Brain microvascular endothelial cell (primary cell): ENCODE measurements around the gene TRABD.
A peak's percentile ranks its signal among the peaks of the same experiment; 100 is the strongest.

ENCODE experiments used
- DNase-seq: peaks from one replicate; pipeline ENCODE4 v3.0.0-alpha.2; 2020
- H3K27ac ChIP-seq: fragments of 250-450 bp; sonication (Bioruptor Pico); 2 replicates; pipeline ENCODE4 v1.5.1; 2020; ENCODE audit warnings: mild to moderate bottlenecking, moderate library complexity
- H3K27me3 ChIP-seq: fragments of 250-450 bp; sonication (Bioruptor Pico); replicated peaks from 2 replicates; pipeline ENCODE4 v1.5.1; 2020; ENCODE audit warnings: mild to moderate bottlenecking
- H3K36me3 ChIP-seq: fragments of 250-450 bp; sonication (Bioruptor Pico); replicated peaks from 2 replicates; pipeline ENCODE4 v1.5.1; 2020; ENCODE audit warnings: mild to moderate bottlenecking
- H3K4me3 ChIP-seq: 2 replicates; pipeline ENCODE4 v1.5.1; 2011; ENCODE audit warnings: low read depth, mild to moderate bottlenecking, control low read depth, low read length, moderate library complexity
- CTCF ChIP-seq: IDR thresholded peaks from 2 replicates; pipeline ENCODE4 v1.5.1; 2011; ENCODE audit warnings: low read depth, mild to moderate bottlenecking, moderate library complexity, low read length, control low read depth, inconsistent platforms; ENCODE audit errors: missing control alignments
- in situ Hi-C: cut with HindIII; loops from 2 replicates; pipeline ENCODE4 v1.10.0; 2017; ENCODE audit warnings: low sequenced_read_pairs, low pct_ligation_motif_present

Gene TRABD

GRCh38 chr22:50199251-50199721, 13.6 kb downstream of the TRABD start:
- no peak overlapping the region for H3K4me3 ChIP-seq
- no peak for TF ChIP-seq CTCF
- no peak for DNase-seq
- H3K27me3 ChIP-seq: no peaks in the 10 kb centered on the region
- H3K36me3 ChIP-seq: peaks cover 34% of the 10 kb centered on the region
- in situ Hi-C loops: no loop called here
- H3K27ac ChIP-seq: no peak overlapping the region

- in situ Hi-C loops: no loop called here
- DNase-seq: no peak
- H3K36me3 ChIP-seq: peaks cover 27% of the 10 kb centered on the region
Measured at GRCh38 chr22:50199829-50200460, 14.2 kb downstream of the TRABD start.

GRCh38 chr22:50200461-50201190, 14.9 kb downstream of the TRABD start, which contains the start of gene SELENOO:
TSS of gene SELENOO (plus strand) at chr22:50201011. CDS start at chr22:50201037, 26 bp downstream.
- peak; percentile 77 for DNase-seq
- peak within 1 kb of the TSS; percentile 69 for H3K27ac ChIP-seq
- no peaks in the 10 kb centered on the region for H3K27me3 ChIP-seq
- in situ Hi-C loops: no loop called here
- H3K4me3 ChIP-seq: peak within 1 kb of the TSS; percentile 66
- no peak for TF ChIP-seq CTCF
- peaks cover 24% of the 10 kb centered on the region for H3K36me3 ChIP-seq

More at GRCh38 chr22:50199829-50200460, 14.2 kb downstream of the TRABD start:
- H3K27ac ChIP-seq: peak overlapping the region; percentile 69
- no peak for TF ChIP-seq CTCF
- peak overlapping the region; percentile 61 for H3K4me3 ChIP-seq
- no peaks in the 10 kb centered on the region for H3K27me3 ChIP-seq

- no peak overlapping the region for H3K27ac ChIP-seq
Measured at GRCh38 chr22:50201191-50202129, 15.7 kb downstream of the TRABD start.

More at GRCh38 chr22:50201191-50202129, 15.7 kb downstream of the TRABD start:
- no peak for DNase-seq
- H3K36me3 ChIP-seq: peaks cover 17% of the 10 kb centered on the region
- in situ Hi-C loops: no loop called here
- H3K27me3 ChIP-seq: no peaks in the 10 kb centered on the region
- H3K4me3 ChIP-seq: peak overlapping the region; percentile 66
- no peak for TF ChIP-seq CTCF
